ENCODE data around the gene COX7A2. TPM values are rescaled to one million over a fixed set of nuclear protein-coding genes. Genes with fewer than 3 reads are reported as not detected.

COX7A2 gene
- 268 to 377 TPM (median 288 TPM) in 5 replicates for total RNA-seq (2022; extraction: Qiagen RNA extraction; ENCODE audit: low read depth)

GRCh38 chr6:75243333-75244062, at the start of gene COX7A2:
COX7A2 (minus strand) TSS chr6:75243801; CDS start chr6:75243734, 67 bp downstream.

GRCh38 chr6:75284632-75285282, 41.2 kb upstream of the COX7A2 start, which contains the start of gene TMEM30A:
TMEM30A (minus strand) TSS chr6:75284792; CDS start chr6:75284638, 154 bp downstream.

GRCh38 chr6:75205776-75206575, 37.6 kb downstream of the COX7A2 start, which contains the start of gene COL12A1:
COL12A1 (minus strand) TSS chr6:75206053; CDS start chr6:75202792, 3,261 bp downstream.

Other genes starting within 250 kb of the COX7A2 start
- 3.3 to 6.1 TPM (median 5.3 TPM) in 5 replicates for gene COL12A1, start 37.7 kb downstream of the COX7A2 start, total RNA-seq (2022; extraction: Qiagen RNA extraction; ENCODE audit: low read depth)
- gene TMEM30A, start 41.0 kb upstream of the COX7A2 start, total RNA-seq (2022; extraction: Qiagen RNA extraction; ENCODE audit: low read depth): 26.8 to 47.8 TPM (median 41.0 TPM) in 5 replicates
- gene FILIP1, start 250.0 kb upstream of the COX7A2 start, total RNA-seq (2022; extraction: Qiagen RNA extraction; ENCODE audit: low read depth): 0.30 to 0.40 TPM (median 0.32 TPM) in 5 replicates